Endothelial cell of hepatic sinusoid (primary cell): ENCODE results near the gene APOL4.
"Not testable (repeated sequence)": the region's sequence is repeated elsewhere in the genome, so short reads cannot be mapped to it uniquely, and the experiment has no call there.

Experiments
- in situ Hi-C: cut with HindIII; loops from 2 replicates; pipeline ENCODE4 v1.10.0; 2017; ENCODE audit warnings: low sequenced_read_pairs

The APOL4 gene

GRCh38 chr22:36201630-36202319 lies at the start of gene APOL4:
Gene APOL4 (minus strand): TSS chr22:36201809. CDS start chr22:36201734, 75 bp downstream.
- in situ Hi-C loops = no loop called here

- in situ Hi-C loops = not testable (repeated sequence)
These were observed 48.8 kb upstream of the APOL4 start for GRCh38 chr22:36250292-36250960.

DNA sequence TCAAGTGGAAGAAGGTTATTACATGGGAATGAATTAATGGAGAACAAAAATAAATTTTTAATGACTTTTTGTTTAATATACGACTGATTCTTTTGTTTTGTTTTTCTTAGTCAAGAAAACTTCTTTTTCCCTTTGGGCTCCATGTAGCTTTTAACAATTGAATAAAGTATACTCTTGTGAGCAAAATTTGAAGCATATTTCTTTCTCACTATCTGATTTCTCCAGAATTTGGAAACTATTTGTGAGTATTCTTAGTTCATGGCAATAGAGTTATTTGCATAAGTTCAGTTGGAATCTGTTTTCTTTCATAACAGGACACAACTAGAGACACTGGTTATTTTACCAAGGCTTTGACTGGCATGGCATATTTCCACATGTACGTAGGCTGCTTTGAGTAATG lies 47.6 kb upstream of the APOL4 start:
- in situ Hi-C loops = loop anchor here (10.0 kb wide), 1 partner anchor 156 kb away; no protein-coding TSS in a partner anchor

- in situ Hi-C loops = loop anchor here (10.0 kb wide), 1 partner anchor 157 kb away; no protein-coding TSS in a partner anchor
These were observed 46.3 kb upstream of the APOL4 start for GRCh38 chr22:36247955-36248354.

DNA sequence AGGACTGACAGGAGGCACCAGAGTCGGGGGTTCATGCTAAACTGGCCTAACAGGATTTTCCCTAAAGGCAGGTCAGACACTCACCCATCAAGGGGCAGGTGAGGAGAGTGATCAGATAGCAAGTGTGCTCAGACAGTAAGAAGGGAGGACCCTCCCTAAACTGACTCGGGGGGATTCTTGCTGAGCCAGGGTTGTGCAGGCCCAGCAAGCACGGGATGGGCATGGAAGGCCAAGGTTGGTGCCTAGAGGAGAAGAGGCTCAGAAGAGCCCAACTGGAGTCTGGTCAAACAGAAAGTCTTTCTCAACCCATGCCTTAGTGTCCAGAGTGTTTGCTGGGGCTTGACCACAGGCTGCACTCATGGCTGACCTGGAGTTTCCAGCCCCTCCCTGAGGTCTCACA lies 45.1 kb upstream of the APOL4 start:
- in situ Hi-C loops = loop anchor here (10.0 kb wide), 1 partner anchor 158 kb away; no protein-coding TSS in a partner anchor

DNA sequence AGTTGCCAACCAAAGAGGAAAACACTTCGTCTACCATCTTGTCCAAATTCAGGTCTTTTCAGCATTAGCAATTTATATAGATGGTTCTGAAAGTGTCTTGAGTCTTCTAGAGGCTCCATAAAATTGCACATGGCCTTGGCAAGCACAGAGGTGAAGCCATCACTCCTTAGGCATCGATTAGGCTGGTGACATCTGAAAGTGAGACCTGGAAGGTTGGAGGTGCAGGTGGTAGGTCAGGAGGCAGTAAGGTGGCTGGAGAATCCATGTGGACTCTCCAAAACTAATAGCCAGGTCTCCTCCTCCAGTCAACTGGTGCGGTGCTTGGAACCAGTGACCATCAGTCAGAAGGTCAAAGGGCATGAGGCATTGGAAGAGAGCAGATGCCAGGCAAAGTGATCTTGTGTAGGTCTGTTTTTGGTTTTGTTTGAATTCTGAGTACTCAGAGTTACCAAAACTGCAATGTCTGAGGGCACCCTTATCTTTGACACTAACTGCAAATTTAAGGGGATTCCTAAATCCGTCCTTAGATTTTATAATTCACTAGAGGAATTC lies 44.3 kb upstream of the APOL4 start:
- in situ Hi-C loops = loop anchor here (10.0 kb wide), 1 partner anchor 159 kb away; no protein-coding TSS in a partner anchor

DNA sequence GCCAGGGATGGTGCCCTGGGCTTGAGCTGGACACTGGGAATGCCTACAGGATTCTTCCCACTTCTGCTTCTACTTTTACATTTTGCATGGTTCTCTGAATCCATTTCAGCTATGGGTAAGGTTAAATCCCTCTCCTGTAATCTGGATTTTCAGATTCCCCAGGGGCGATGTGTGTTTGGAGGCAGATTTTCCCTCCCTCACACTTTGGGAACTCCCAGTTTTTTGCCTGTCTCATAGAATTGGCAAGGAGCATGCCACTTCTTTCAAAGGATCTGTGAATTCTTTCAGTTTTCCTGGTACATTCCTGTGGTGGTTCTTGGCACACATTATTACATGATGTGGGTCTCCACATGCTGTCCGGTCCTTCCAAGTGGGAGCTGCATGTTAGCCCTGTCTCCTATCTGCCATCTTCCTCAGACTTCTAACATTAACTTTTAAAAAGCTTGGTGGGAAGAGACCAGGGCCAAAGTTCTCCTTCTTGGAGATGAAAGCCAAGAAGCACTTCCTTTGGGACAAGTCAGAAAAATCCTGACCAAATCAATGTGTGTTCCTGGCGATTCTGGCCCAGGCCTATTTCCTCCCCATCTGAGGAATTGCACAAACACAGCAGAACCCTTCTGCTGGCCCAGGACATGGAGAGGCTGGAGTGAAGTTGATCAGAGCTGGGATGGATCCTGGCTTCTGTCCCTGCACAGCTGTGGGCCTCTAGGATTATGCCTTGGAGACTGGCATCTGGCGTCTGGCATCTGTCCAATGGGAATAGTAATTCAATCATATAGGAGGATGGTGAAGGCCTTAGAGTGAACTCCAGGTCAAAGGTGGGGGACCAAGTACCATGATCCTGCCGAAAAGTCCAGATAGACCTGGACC lies 43.1 kb upstream of the APOL4 start:
- in situ Hi-C loops = loop anchor here (5.0 to 10.0 kb wide), 3 partner anchors 82 to 248 kb away; partner anchors contain the start of gene APOL3

GRCh38 chr22:36243986-36244385 lies 42.4 kb upstream of the APOL4 start:
- in situ Hi-C loops = loop anchor here (5.0 to 10.0 kb wide), 3 partner anchors 82 to 248 kb away; partner anchors contain the start of gene APOL3

GRCh38 chr22:36239401-36240171 lies 38.0 kb upstream of the APOL4 start, which contains the start of gene APOL2:
Gene APOL2 (minus strand): TSS chr22:36239527. CDS start chr22:36233162, 6,365 bp downstream.
- in situ Hi-C loops = loop anchor here (5.0 to 10.0 kb wide), 3 partner anchors 77 to 253 kb away; partner anchors contain the start of gene APOL3

- in situ Hi-C loops = no loop called here
These were observed 37.5 kb upstream of the APOL4 start for GRCh38 chr22:36239150-36239400.

GRCh38 chr22:36238373-36239149 lies 37.0 kb upstream of the APOL4 start:
- in situ Hi-C loops = no loop called here

DNA sequence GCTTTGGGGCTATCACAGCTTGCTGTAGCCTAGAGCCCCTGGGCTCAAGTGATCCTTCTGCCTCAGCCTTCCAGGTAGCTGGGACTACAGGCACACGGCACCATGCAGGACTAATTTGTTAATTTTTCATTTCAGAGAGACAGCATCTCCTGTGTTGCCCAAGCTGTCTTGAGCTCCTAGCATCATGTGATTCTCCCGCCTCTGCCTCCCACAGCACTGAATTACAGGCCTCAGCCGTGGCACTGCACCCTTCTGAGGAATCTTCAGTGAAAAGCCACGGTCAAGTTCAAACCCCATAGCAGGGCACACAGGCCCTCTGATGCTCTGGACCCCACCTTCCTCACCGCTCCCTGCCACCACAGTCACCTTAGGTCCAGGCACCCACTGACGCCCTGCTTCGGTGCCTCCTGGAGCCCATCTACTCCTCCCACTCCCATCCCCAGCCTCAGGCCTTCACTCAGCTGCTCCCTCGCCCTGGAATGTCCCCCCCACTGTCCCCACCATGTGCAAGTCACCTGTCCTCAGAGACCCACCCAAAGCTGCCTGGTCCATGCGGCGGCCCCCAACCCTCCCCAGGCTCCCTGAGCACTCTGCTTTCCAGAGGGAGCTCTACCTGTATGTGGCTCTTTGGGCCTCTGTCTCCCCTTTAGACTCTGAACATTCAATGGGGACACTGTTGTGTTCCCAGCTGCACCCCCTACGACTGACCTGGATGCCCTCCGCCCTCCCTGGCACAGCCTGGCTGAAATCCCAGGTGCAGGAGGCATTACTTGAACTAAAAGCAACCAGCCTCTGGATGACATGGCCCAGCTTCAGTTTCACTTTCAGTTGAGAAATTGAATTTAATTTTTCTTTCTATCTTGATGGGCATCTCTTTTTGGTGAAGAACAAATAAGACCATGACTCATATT lies 36.1 kb upstream of the APOL4 start:
- in situ Hi-C loops = no loop called here

DNA sequence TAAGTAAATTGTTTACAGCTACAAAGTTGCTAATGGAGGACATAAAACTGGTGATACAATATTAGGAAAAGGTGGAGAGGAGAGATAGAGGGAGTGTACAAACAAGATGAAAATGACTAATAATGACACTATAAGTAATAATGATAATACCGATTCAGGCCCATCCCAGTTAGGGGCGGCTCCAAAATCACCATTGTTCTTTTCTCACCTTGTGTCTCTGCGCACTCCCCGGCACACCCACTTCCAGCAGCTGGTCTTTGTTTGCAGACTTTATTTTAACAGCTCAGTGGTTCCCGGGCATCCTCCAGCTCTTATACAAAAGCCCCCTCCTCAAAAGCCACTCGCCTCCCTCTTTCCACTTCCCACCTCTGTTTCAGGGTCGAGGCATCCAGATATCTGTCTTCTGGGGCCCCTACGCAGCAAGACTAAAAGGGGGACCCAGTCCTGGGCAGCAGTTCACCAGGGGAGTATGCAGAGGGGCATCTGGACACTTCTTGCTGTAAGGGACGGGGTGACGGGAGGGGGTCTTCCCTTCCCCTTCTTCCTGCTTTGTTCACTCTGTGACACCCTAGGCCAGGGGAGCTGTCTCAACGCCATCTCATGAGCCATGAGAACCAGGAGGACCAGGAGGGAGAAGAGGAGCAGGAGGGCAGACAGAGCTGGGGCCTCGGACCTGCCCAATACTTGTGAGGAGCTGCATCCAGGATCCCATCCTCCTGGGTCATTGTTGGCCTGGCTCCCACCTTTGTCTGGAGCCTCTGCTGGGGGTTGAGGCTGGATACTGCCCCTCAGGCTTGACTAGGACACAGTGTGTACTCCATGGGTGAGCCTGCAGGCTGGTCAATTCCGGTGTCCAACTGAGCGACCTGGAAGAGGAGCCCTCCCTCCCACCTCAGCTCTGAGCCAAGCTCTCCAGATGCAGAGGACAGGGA lies 35.0 kb upstream of the APOL4 start:
- in situ Hi-C loops = no loop called here

DNA sequence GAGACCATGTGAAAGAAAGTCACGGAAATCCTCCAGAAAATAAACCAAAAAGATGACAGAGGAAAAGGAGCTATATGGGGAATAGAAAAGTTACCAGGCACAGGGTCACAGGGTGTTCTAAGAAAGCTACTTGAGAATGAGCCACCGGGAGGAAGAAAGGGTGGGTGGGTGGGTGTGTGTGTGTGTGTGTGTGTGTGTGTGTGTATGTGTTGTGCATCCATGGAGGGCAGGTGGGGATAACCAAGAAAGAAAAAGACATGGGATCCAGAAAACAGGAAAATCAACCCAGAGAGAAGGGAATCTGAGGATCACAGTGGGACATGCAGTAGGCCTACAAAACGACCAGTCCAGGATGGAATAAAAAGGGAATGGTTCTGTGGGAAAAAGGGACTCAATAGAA lies 34.0 kb upstream of the APOL4 start:
- in situ Hi-C loops = no loop called here

DNA sequence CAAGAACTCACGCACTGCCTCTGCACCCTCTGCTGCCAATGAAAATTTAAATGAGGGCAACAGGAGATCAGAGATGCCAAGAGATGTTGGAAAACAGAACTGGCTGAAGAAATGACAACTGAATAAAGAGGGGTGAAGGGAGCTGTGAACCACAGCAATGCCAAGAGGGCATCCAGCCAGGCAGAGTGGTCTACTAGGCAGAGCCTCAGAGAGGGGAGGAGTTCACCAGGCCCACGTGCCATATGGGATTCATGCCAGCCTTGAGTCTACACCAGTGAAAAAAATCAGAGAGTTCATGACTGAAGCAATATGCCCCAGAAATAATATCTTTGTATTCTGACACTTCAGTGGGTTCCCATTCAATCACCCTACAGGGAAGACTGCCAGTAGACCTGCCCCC lies 33.3 kb upstream of the APOL4 start:
- in situ Hi-C loops = no loop called here

DNA sequence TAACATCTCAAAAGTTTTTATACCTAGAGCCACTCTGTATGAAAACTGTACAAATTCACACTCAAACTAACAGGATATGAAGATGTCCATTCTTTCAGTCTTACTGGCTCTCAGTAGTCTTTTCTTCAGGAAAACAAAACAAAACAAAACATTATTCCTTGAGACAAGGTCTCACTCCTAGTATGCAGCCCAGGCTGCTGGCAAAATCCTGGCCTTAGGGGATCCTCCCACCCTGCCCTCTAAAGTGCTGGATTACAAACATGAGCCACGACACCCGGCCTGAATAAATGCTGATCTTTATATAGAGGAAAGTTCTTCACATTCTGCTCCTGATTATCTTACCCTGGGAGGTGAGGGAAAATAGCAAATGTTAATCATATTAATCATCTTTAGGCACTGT lies 32.6 kb upstream of the APOL4 start:
- in situ Hi-C loops = no loop called here

DNA sequence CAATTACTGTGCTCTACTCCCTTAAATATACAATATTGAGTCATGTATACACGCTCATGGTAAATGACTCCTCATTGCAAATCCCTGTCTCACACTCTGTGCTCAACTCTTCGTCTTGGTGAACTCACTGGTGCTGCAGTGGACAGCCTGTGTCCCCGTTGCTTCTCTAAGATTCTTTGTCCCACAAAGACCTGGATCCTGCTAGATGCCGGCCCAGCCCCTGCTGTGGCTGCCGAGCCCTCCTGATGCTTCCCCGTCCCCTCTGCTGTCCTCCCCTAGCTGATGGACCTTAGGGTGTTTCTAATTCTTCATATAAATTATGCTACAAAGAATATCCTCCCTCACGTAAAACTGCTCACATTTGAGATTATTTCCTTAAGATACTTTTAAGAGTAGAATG lies 32.2 kb upstream of the APOL4 start:
- in situ Hi-C loops = no loop called here
